ENCODE data around the gene ROR2. TPM values are rescaled to one million over a fixed set of nuclear protein-coding genes. Genes with fewer than 3 reads are reported as not detected.

Gene ROR2
- total and polyA plus RNA-seq, 2 of the 8 experiments (the other 6 are each of a cell fraction or from before 2014, with no cell fraction given) = 2.7 to 4.3 TPM

GRCh38 chr9:91727972-91728371 lies 222.1 kb downstream of the ROR2 start:
- Histone ChIP-seq H3K56ac (replicated peaks; ENCODE audit: insufficient read length, low read depth, low read length) (no peak overlapping the region), H3K79me2 (ENCODE audit: control insufficient read depth in 1 of 2, insufficient read depth in 2 of 2, low read length in 2 of 2) (no peaks in the 10 kb centered on the region), H4K91ac (replicated peaks; ENCODE audit: insufficient read length, low read length) (no peak overlapping the region), H3K9ac (replicated peaks in 1 of 4; ENCODE audit: extremely low read depth in 1 of 4, low read depth in 3 of 4, low read length in 3 of 4) (no peak overlapping the region), H4K8ac (ENCODE audit: extremely low read depth, insufficient read depth, low read length) (no peak overlapping the region), H3K4ac (replicated peaks; ENCODE audit: insufficient read length, low read depth, low read length) (no peak overlapping the region), H3K4me1 (replicated peaks in 1 of 4; ENCODE audit: control insufficient read depth in 3 of 4, insufficient read depth in 4 of 4, low read length in 3 of 4) (no peaks in the 10 kb centered on the region), H2BK5ac (ENCODE audit: low read depth, low read length) (no peak overlapping the region), H3K4me2 (ENCODE audit: insufficient read depth in 1 of 2, low read depth in 2 of 2, low read length in 2 of 2) (no peak overlapping the region), H2BK15ac (ENCODE audit: low read length) (no peak overlapping the region), H3K36me3 (ENCODE audit: control insufficient read depth in 2 of 4, insufficient read depth in 4 of 4, low read length in 3 of 4) (no peaks in the 10 kb centered on the region; a peak in 1 of 8 replicates), H2AFZ (ENCODE audit: low read length) (no peak overlapping the region), H3K27ac (ENCODE audit: low read depth, low read length) (no peak overlapping the region), H2BK12ac (ENCODE audit: low read depth, low read length) (no peak overlapping the region), H3K18ac (ENCODE audit: extremely low read depth, low read length) (no peak overlapping the region), H3K14ac (ENCODE audit: insufficient read length) (no peak overlapping the region), H2AK5ac (ENCODE audit: low read depth, low read length) (no peak overlapping the region), H3K27me3 (replicated peaks in 1 of 4; ENCODE audit: control insufficient read depth in 3 of 4, extremely low read depth in 1 of 4, insufficient read depth in 3 of 4, low read length in 3 of 4) (no peaks in the 10 kb centered on the region), H3K4me3 (ENCODE audit: extremely low read depth in 1 of 4, insufficient read depth in 2 of 4, low read depth in 3 of 4, low read length in 4 of 4) (no peak overlapping the region), H3K23ac (ENCODE audit: insufficient read length) (no peak overlapping the region), H2BK120ac (replicated peaks; ENCODE audit: low read depth, low read length) (no peak overlapping the region), H4K20me1 (replicated peaks in 1 of 2; ENCODE audit: control insufficient read depth in 1 of 2, insufficient read depth in 2 of 2, low read length in 2 of 2) (no peaks in the 10 kb centered on the region), H4K5ac (ENCODE audit: insufficient read length, low read depth, low read length) (no peak overlapping the region), H2BK20ac (ENCODE audit: low read length) (no peak overlapping the region), H3K9me3 (ENCODE audit: insufficient read depth in 2 of 2, low read depth in 1 of 2, low read length in 1 of 2) (no peaks in the 10 kb centered on the region; a peak in 1 of 4 replicates), H3K79me1 (ENCODE audit: low read depth, low read length) (no peaks in the 10 kb centered on the region; the same call in 1 of the 2 replicates), H3K23me2 (ENCODE audit: low read depth, low read length) (no peaks in the 10 kb centered on the region)
- ChIA-PET POLR2A (ENCODE audit: partially characterized antibody) (no interaction called here), CTCF (ENCODE audit: partially characterized antibody) (interaction anchor here (0.9 to 5.4 kb wide), 13 partner anchors 10 to 381 kb away, joined by 3 to 20 read pairs (median 4); no protein-coding TSS in a partner anchor)
- FAIRE-seq = no peak
- WGBS, 2 experiments (ENCODE audit: extremely low coverage in 1 of 2, insufficient coverage in 1 of 2, insufficient read length in 1 of 2, insufficient replicate concordance in 2 of 2, low coverage in 1 of 2, low lambda C conversion rate in 2 of 2, missing lambda C conversion rate in 1 of 2) = 94% methylated on average over 5 of the region's 5 CpGs; no CpG with 5 or more reads in 1 of the 2 experiments
- DNase-seq (ENCODE audit: low read depth in 1 of 2, low spot score in 2 of 2) = no peak
- TF ChIP-seq JUN (IDR thresholded peaks at IDR 0.05; ENCODE audit: low read depth, low read length) = no peak
- TF ChIP-seq SIN3A (conservative IDR thresholded peaks at IDR 0.05 in 1 of 2, IDR thresholded peaks at IDR 0.05 in 1 of 2; ENCODE audit: low read depth in 1 of 2, low read length in 2 of 2) = no peak
- TF ChIP-seq JUND (IDR thresholded peaks at IDR 0.05; ENCODE audit: low read length) = no peak
- TF ChIP-seq GTF2F1 (IDR thresholded peaks at IDR 0.05; ENCODE audit: borderline replicate concordance, low read depth, low read length) = no peak
- TF ChIP-seq CHD1 (IDR thresholded peaks at IDR 0.05; ENCODE audit: low read depth, low read length) = no peak
- no peak for TF ChIP-seq EP300 (IDR thresholded peaks at IDR 0.05; ENCODE audit: borderline replicate concordance in 1 of 2, low read depth in 2 of 2, low read length in 2 of 2)
- TF ChIP-seq, protein P1, sequence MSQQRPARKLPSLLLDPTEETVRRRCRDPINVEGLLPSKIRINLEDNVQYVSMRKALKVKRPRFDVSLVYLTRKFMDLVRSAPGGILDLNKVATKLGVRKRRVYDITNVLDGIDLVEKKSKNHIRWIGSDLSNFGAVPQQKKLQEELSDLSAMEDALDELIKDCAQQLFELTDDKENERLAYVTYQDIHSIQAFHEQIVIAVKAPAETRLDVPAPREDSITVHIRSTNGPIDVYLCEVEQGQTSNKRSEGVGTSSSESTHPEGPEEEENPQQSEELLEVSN (IDR thresholded peaks at IDR 0.05) = no peak
- TF ChIP-seq CTBP2 (IDR thresholded peaks at IDR 0.05; ENCODE audit: borderline replicate concordance, insufficient read depth, insufficient read length, low read length) = no peak
- TF ChIP-seq YY1 (IDR thresholded peaks at IDR 0.05; ENCODE audit: low read depth, low read length) = no peak

Measured in H1 (cell line).